Glutamatergic neuron (in vitro differentiated cells): ENCODE data around the gene BFSP1. TPM values are rescaled to one million over a fixed set of nuclear protein-coding genes. Genes with fewer than 3 reads are reported as not detected.

Source experiments
- DNase-seq: peaks from one replicate; pipeline ENCODE4 v3.0.0; 2022
- H3K27ac Mint-ChIP-seq: one replicate; pipeline ENCODE4 v1.8.0; 2020; ENCODE audit warnings: mild to moderate bottlenecking, mixed read lengths, inconsistent platforms; ENCODE audit not compliant: unreplicated experiment
- H3K27me3 Mint-ChIP-seq: one replicate; pipeline ENCODE4 v1.8.0; 2020; ENCODE audit warnings: mild to moderate bottlenecking, moderate library complexity, mixed read lengths, inconsistent platforms; ENCODE audit not compliant: unreplicated experiment
- H3K36me3 Mint-ChIP-seq: one replicate; pipeline ENCODE4 v1.8.0; 2020; ENCODE audit warnings: mild to moderate bottlenecking, mixed read lengths, inconsistent platforms; ENCODE audit not compliant: unreplicated experiment
- H3K4me1 Mint-ChIP-seq: one replicate; pipeline ENCODE4 v1.8.0; 2020; ENCODE audit warnings: mild to moderate bottlenecking, low read depth, mixed read lengths, inconsistent platforms; ENCODE audit not compliant: unreplicated experiment
- H3K4me3 Mint-ChIP-seq: one replicate; pipeline ENCODE4 v1.8.0; 2020; ENCODE audit warnings: mild to moderate bottlenecking, mixed read lengths, inconsistent platforms; ENCODE audit not compliant: unreplicated experiment
- H3K9me3 Mint-ChIP-seq: one replicate; pipeline ENCODE4 v1.8.0; 2020; ENCODE audit warnings: mild to moderate bottlenecking, moderate library complexity, mixed read lengths, inconsistent platforms; ENCODE audit not compliant: unreplicated experiment
- CTCF ChIP-seq: fragments of 200-600 bp; sonication (generic); IDR thresholded peaks from one replicate; pipeline ENCODE4 v1.5.0; 2021; ENCODE audit not compliant: partially characterized antibody, unreplicated experiment
- total RNA-seq: library from RNA; stranded (reverse); fragmentation: NEBNext Ultra II Directional; extraction: Animal tissue kit (Norgen Biotek cat#: 25700); gene quantifications from one replicate; pipeline ENCODE4 v1.2.1, GENCODE V29; 2021; ENCODE audit not compliant: unreplicated experiment

Gene BFSP1
- total RNA-seq, 1 donor from 2014 or later: 0.69 TPM

- Mint-ChIP-seq H3K4me1 (peaks cover 6% of the 10 kb centered on the region), H3K9me3 (peaks cover 3% of the 10 kb centered on the region), H3K27me3 (peaks cover 3% of the 10 kb centered on the region), H3K4me3 (no peak overlapping the region), H3K36me3 (peaks cover 4% of the 10 kb centered on the region), H3K27ac (peak overlapping the region; percentile 62)
- TF ChIP-seq CTCF: no peak
- DNase-seq: no peak
These were observed 2.2 kb upstream of the BFSP1 start for GRCh38 chr20:17533396-17533795.

- DNase-seq: no peak
- Mint-ChIP-seq H3K9me3 (peaks cover 3% of the 10 kb centered on the region), H3K27me3 (peaks cover 3% of the 10 kb centered on the region), H3K4me1 (peaks cover 6% of the 10 kb centered on the region), H3K36me3 (peaks cover 4% of the 10 kb centered on the region), H3K4me3 (peak overlapping the region; percentile 91), H3K27ac (peak overlapping the region; percentile 70)
- no peak for TF ChIP-seq CTCF
These were observed 466 bp upstream of the BFSP1 start for GRCh38 chr20:17531665-17532025.

- H3K27ac Mint-ChIP-seq: peak overlapping the region; percentile 75
- H3K9me3 Mint-ChIP-seq: peaks cover 5% of the 10 kb centered on the region
- H3K4me1 Mint-ChIP-seq: peaks cover 6% of the 10 kb centered on the region
- H3K36me3 Mint-ChIP-seq: peaks cover 4% of the 10 kb centered on the region
- H3K4me3 Mint-ChIP-seq: peak overlapping the region; percentile 80
- peaks cover 3% of the 10 kb centered on the region for H3K27me3 Mint-ChIP-seq
- DNase-seq: no peak
- TF ChIP-seq CTCF: no peak
These were observed 1.0 kb downstream of the BFSP1 start for GRCh38 chr20:17530153-17530552.

GRCh38 chr20:17529586-17529985 lies 1.6 kb downstream of the BFSP1 start:
- peaks cover 6% of the 10 kb centered on the region for H3K4me1 Mint-ChIP-seq
- no peak for DNase-seq
- no peak overlapping the region for H3K4me3 Mint-ChIP-seq
- TF ChIP-seq CTCF: no peak
- H3K27ac Mint-ChIP-seq: no peak overlapping the region
- peaks cover 5% of the 10 kb centered on the region for H3K9me3 Mint-ChIP-seq
- peaks cover 3% of the 10 kb centered on the region for H3K27me3 Mint-ChIP-seq
- peaks cover 4% of the 10 kb centered on the region for H3K36me3 Mint-ChIP-seq

- H3K27ac Mint-ChIP-seq: no peak overlapping the region
- no peak for TF ChIP-seq CTCF
- no peak for DNase-seq
- peaks cover 8% of the 10 kb centered on the region for H3K9me3 Mint-ChIP-seq
- H3K36me3 Mint-ChIP-seq: peaks cover 4% of the 10 kb centered on the region
- H3K4me1 Mint-ChIP-seq: no peaks in the 10 kb centered on the region
- H3K27me3 Mint-ChIP-seq: peaks cover under 1% of the 10 kb centered on the region
- no peak overlapping the region for H3K4me3 Mint-ChIP-seq
These were observed 5.5 kb downstream of the BFSP1 start for GRCh38 chr20:17525650-17526049.
